Naive thymus-derived CD8-positive, alpha-beta T cell (primary cell): ENCODE results near the gene SKOR1. TPM values are rescaled to one million over a fixed set of nuclear protein-coding genes. Genes with fewer than 3 reads are reported as not detected.

ENCODE experiments used
- polyA plus RNA-seq, 3 donors: library from polyadenylated mRNA; unstranded; fragments of 300-500 nt; fragmentation: Illumina TruSeq; gene quantifications; one replicate each; pipeline ENCODE4 v1.2.3, GENCODE V29; 2021
- total RNA-seq, 8 experiments: library from RNA in 2 of 8; stranded (reverse) in 2 of 8; gene quantifications; one replicate each; pipeline ENCODE4 v1.2.3 and lab custom pipeline; 2021 to 2026

The SKOR1 gene
- total and polyA plus RNA-seq, 5 experiments from 2014 or later, result 0.05 to 1.4 (median 1.0) TPM; not detected in 2

Other genes starting within 250 kb of the SKOR1 start
- gene RNU6-1, start 14.5 kb downstream of the SKOR1 start, total RNA-seq, result not detected
- not detected for gene RNU6-1, start 14.5 kb downstream of the SKOR1 start, polyA plus RNA-seq
- gene PIAS1, start 228.8 kb downstream of the SKOR1 start, total RNA-seq, result 10 to 100 TPM; 90.0 to 94.1 TPM
- 100 to 1,000 TPM; 120 to 149 (median 138) TPM for gene PIAS1, start 228.8 kb downstream of the SKOR1 start, polyA plus RNA-seq